HepG2 (cell line): ENCODE results near the gene ZNF821. TPM values are rescaled to one million over a fixed set of nuclear protein-coding genes. Genes with fewer than 3 reads are reported as not detected.
A peak's percentile ranks its signal among the peaks of the same experiment; 100 is the strongest.

Experiments
- ARNTL ChIP-seq: sonication (generic); formaldehyde crosslinking; IDR thresholded peaks from 2 replicates; pipeline ENCODE4 v1.4.0; 2020; ENCODE audit warnings: mild to moderate bottlenecking, missing genetic modification reagents
- BORCS8-MEF2B ChIP-seq: sonication (generic); formaldehyde crosslinking; IDR thresholded peaks from 2 replicates; pipeline ENCODE4 v1.8.0; 2022; ENCODE audit warnings: mild to moderate bottlenecking, missing genetic modification reagents
- CCDC6 ChIP-seq: sonication (generic); formaldehyde crosslinking; IDR thresholded peaks from 2 replicates; pipeline ENCODE4 v1.8.1; 2022; ENCODE audit warnings: mild to moderate bottlenecking, missing genetic modification reagents, moderate library complexity
- GMEB1 ChIP-seq: sonication (generic); formaldehyde crosslinking; IDR thresholded peaks from 2 replicates; pipeline ENCODE4 v1.5.1; 2020; ENCODE audit warnings: missing genetic modification reagents, mild to moderate bottlenecking, borderline replicate concordance
- KLF13 ChIP-seq: sonication (generic); formaldehyde crosslinking; IDR thresholded peaks from 2 replicates; pipeline ENCODE4 v1.4.0; 2020; ENCODE audit warnings: mild to moderate bottlenecking, missing genetic modification reagents
- PCBP1 ChIP-seq: fragments of 200-400 bp; formaldehyde crosslinking; IDR thresholded peaks from 2 replicates; pipeline ENCODE4 v1.6.1; 2017; ENCODE audit warnings: mild to moderate bottlenecking, low read depth, low read length, borderline replicate concordance
- PLRG1 ChIP-seq: fragments of 450-650 bp; conservative IDR thresholded peaks from 2 replicates; pipeline ENCODE4 v1.6.1; 2016
- SAP130 ChIP-seq: IDR thresholded peaks from 2 replicates; pipeline ENCODE4 v1.6.1; 2016; ENCODE audit warnings: low read depth
- SMAD9 ChIP-seq: sonication (generic); formaldehyde crosslinking; IDR thresholded peaks from 2 replicates; pipeline ENCODE4 v1.5.1; 2020; ENCODE audit warnings: mild to moderate bottlenecking, missing genetic modification reagents
- TOE1 ChIP-seq: sonication (generic); formaldehyde crosslinking; IDR thresholded peaks from 2 replicates; pipeline ENCODE4 v1.4.0; 2020; ENCODE audit warnings: mild to moderate bottlenecking, missing genetic modification reagents
- XRCC5 ChIP-seq: fragments of 200-400 bp; formaldehyde crosslinking; optimal IDR thresholded peaks from 2 replicates; pipeline ENCODE3; 2017; ENCODE audit warnings: mild to moderate bottlenecking, low read length
- ZNF20 ChIP-seq: sonication (generic); formaldehyde crosslinking; IDR thresholded peaks from 2 replicates; pipeline ENCODE4 v1.4.0; 2020; ENCODE audit warnings: mild to moderate bottlenecking, moderate library complexity, missing genetic modification reagents
- ZNF343 ChIP-seq: sonication (generic); formaldehyde crosslinking; IDR thresholded peaks from 2 replicates; pipeline ENCODE4 v1.4.0; 2020; ENCODE audit warnings: mild to moderate bottlenecking, missing genetic modification reagents
- ZNF414 ChIP-seq: sonication (generic); formaldehyde crosslinking; IDR thresholded peaks from 2 replicates; pipeline ENCODE4 v1.5.0; 2020; ENCODE audit warnings: missing genetic modification reagents
- ZNF572 ChIP-seq: sonication (generic); formaldehyde crosslinking; IDR thresholded peaks from 2 replicates; pipeline ENCODE4 v1.5.1; 2020; ENCODE audit warnings: mild to moderate bottlenecking, missing genetic modification reagents
- ZNF574 ChIP-seq: sonication (generic); formaldehyde crosslinking; IDR thresholded peaks from 2 replicates; pipeline ENCODE4 v1.4.0; 2020; ENCODE audit warnings: missing genetic modification reagents
- ZNF615 ChIP-seq: sonication (generic); formaldehyde crosslinking; IDR thresholded peaks from 2 replicates; pipeline ENCODE4 v1.5.0; 2020; ENCODE audit warnings: mild to moderate bottlenecking, missing genetic modification reagents, borderline replicate concordance
- polyA plus RNA-seq, 8 experiments: library from polyadenylated mRNA; depleted of rRNA in 3 of 8; stranded (reverse) in 7 of 8; unstranded in 1 of 8; fragments of >200 nt; fragmentation: Illumina TruSeq in 4 of 8; extraction: Trizol in 4 of 8; gene quantifications; 2 replicates each; pipeline versions ENCODE4 v1.2.1 to v1.2.3, GENCODE V29; 2011 to 2016; ENCODE audit warnings: low read depth in 4 of 8, missing spikeins in 1 of 8, mixed read lengths in 1 of 8; ENCODE audit not compliant: insufficient read depth in 1 of 8
- total RNA-seq, 5 experiments: library from RNA; depleted of rRNA; stranded (reverse); fragments of >200 nt; fragmentation: Illumina TruSeq; extraction: Trizol; gene quantifications; 2 replicates each; pipeline ENCODE4 v1.2.3, GENCODE V29; 2016; ENCODE audit warnings: low read depth in 1 of 5
- TF ChIP-seq, protein P1 (sequence below): sonication (generic); formaldehyde crosslinking; IDR thresholded peaks from 2 replicates; pipeline ENCODE4 v1.8.0; 2022; ENCODE audit warnings: mild to moderate bottlenecking, missing genetic modification reagents
- TF ChIP-seq, protein P2 (sequence below): IDR thresholded peaks from 2 replicates; pipeline ENCODE4 v1.6.1; 2016; ENCODE audit warnings: missing genetic modification reagents, missing compliant biosample characterization

ZNF821 gene
- total and polyA plus RNA-seq, 2 of the 13 experiments (the other 11 are each of a cell fraction or from before 2014, with no cell fraction given): 7.0 to 9.1 TPM

DNA sequence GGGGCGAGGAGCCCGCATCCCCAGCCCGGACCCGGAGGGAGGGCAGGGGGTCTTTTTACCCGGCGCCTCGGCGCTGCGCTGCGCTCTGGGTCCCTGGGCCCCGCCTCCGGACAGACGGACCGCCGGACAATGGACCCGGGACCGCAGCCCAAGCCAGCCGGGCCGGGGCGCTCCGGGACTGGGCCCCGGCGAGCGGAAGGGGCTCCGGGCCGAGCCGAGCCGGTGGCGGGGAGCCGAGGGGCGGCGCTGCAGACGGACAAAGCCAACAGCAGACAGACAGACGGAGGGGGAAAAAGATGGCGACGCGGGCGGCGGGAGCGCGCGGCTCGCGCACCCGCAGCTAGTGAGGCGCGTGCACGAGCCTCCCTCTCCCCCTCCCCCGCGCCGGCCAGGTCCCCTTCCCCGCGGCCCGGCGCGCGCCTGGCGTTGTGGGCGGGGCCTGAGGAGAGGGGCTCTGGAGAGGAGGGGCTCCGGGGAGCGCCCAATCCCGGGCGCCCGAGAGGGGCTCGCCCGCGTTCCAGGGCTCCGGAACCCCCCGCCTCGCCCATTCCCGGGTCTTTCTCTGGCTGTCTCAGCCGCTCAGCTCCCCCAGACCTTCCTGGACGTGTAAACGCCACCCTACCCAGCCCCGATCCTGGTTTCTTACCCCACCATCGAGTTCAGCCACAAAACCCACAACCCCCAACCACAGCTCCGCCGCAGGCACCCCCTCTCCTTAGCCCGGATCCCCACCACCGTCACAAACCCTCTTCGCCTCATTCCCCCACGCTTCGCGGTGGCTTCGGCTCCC is at the start of gene ZNF821 (continued):
- TF ChIP-seq ZNF574 (CRISPR knock-in tag) (peak; percentile 66), CCDC6 (peak; percentile 20; the same call in 1 of the 2 replicates), PLRG1 (no peak), ZNF20 (CRISPR knock-in tag) (no peak), KLF13 (CRISPR knock-in tag) (no peak), GMEB1 (CRISPR knock-in tag) (no peak), ZNF414 (CRISPR knock-in tag) (no peak), ZNF615 (CRISPR knock-in tag) (no peak), TOE1 (no peak), ZNF572 (peak; percentile 88), BORCS8-MEF2B (no peak; the same call in 1 of the 2 replicates), SAP130 (CRISPR knock-in tag) (peak; percentile 79), XRCC5 (peak; percentile 7), ZNF343 (peak; percentile 69; the same call in 1 of the 2 replicates), ARNTL (peak; percentile 45; the same call in 1 of the 2 replicates), SMAD9 (CRISPR knock-in tag) (no peak), PCBP1 (no peak)
- TF ChIP-seq, protein P1, sequence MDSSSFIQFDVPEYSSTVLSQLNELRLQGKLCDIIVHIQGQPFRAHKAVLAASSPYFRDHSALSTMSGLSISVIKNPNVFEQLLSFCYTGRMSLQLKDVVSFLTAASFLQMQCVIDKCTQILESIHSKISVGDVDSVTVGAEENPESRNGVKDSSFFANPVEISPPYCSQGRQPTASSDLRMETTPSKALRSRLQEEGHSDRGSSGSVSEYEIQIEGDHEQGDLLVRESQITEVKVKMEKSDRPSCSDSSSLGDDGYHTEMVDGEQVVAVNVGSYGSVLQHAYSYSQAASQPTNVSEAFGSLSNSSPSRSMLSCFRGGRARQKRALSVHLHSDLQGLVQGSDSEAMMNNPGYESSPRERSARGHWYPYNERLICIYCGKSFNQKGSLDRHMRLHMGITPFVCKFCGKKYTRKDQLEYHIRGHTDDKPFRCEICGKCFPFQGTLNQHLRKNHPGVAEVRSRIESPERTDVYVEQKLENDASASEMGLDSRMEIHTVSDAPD: no peak
- TF ChIP-seq, protein P2, sequence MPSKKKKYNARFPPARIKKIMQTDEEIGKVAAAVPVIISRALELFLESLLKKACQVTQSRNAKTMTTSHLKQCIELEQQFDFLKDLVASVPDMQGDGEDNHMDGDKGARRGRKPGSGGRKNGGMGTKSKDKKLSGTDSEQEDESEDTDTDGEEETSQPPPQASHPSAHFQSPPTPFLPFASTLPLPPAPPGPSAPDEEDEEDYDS (CRISPR knock-in tag): no peak
